ENCODE results near the gene ITGB3BP.

ITGB3BP gene

GRCh38 chr1:63557365-63557987, 34.5 kb upstream of the ITGB3BP start:
- CTCF ChIA-PET: interaction anchor here (0.6 to 3.0 kb wide), 19 partner anchors 9 to 688 kb away, joined by 3 to 22 read pairs (median 4); partner anchors contain the start of gene PGM1

GRCh38 chr1:63555480-63555879, 32.5 kb upstream of the ITGB3BP start:
- no peak for DNase-seq (ENCODE audit: extremely low spot score)
- ChIA-PET CTCF (interaction anchor here (0.8 to 4.3 kb wide), 3 partner anchors 15 to 566 kb away, joined by 3 to 12 read pairs (median 3); no protein-coding TSS in a partner anchor), POLR2A (no interaction called here)
- no peak for TF ChIP-seq CTCF (IDR thresholded peaks at IDR 0.05; ENCODE audit: control extremely low read depth, extremely low read depth, low read depth, missing control alignments)

More at GRCh38 chr1:63557365-63557987, 34.5 kb upstream of the ITGB3BP start:
- TF ChIP-seq CTCF (IDR thresholded peaks at IDR 0.05; ENCODE audit: control extremely low read depth, extremely low read depth, low read depth, missing control alignments): peak; percentile 48
- peak; percentile 20 for DNase-seq (ENCODE audit: extremely low spot score)
- POLR2A ChIA-PET: no interaction called here

GRCh38 chr1:63548877-63549276, 25.9 kb upstream of the ITGB3BP start:
- CTCF ChIA-PET: interaction anchor here (0.7 to 1.3 kb wide), 3 partner anchors 8 to 11 kb away, joined by 3 to 5 read pairs (median 4); no protein-coding TSS in a partner anchor
- POLR2A ChIA-PET: no interaction called here
- no peak for DNase-seq (ENCODE audit: extremely low spot score)
- TF ChIP-seq CTCF (IDR thresholded peaks at IDR 0.05; ENCODE audit: control extremely low read depth, extremely low read depth, low read depth, missing control alignments): no peak

- TF ChIP-seq CTCF (IDR thresholded peaks at IDR 0.05; ENCODE audit: control extremely low read depth, extremely low read depth, low read depth, missing control alignments): no peak
- no peak for DNase-seq (ENCODE audit: extremely low spot score)
- ChIA-PET CTCF (interaction anchor here (0.7 to 1.4 kb wide), 3 partner anchors 9 to 21 kb away, joined by 3 to 5 read pairs (median 4); no protein-coding TSS in a partner anchor), POLR2A (no interaction called here)
Observed at GRCh38 chr1:63548303-63548702, 25.3 kb upstream of the ITGB3BP start.

GRCh38 chr1:63547621-63548294, 24.7 kb upstream of the ITGB3BP start:
- ChIA-PET CTCF (interaction anchor here (0.7 to 1.4 kb wide), 3 partner anchors 9 to 22 kb away, joined by 3 to 5 read pairs (median 4); no protein-coding TSS in a partner anchor), POLR2A (no interaction called here)
- no peak for DNase-seq (ENCODE audit: extremely low spot score)
- no peak for TF ChIP-seq CTCF (IDR thresholded peaks at IDR 0.05; ENCODE audit: control extremely low read depth, extremely low read depth, low read depth, missing control alignments)

GRCh38 chr1:63545780-63546179, 22.8 kb upstream of the ITGB3BP start:
- TF ChIP-seq CTCF (IDR thresholded peaks at IDR 0.05; ENCODE audit: control extremely low read depth, extremely low read depth, low read depth, missing control alignments): no peak
- no peak for DNase-seq (ENCODE audit: extremely low spot score)
- ChIA-PET POLR2A (no interaction called here), CTCF (interaction anchor here (1.2 kb wide), 1 partner anchor 12 kb away, joined by 3 read pairs; no protein-coding TSS in a partner anchor)

Data from GM10248 (cell line).